Activated gamma-delta T cell treated with Interleukin-2 at 50 U/mL for 16 hours (primary cell): ENCODE data around the gene DAP.
"Not testable (repeated sequence)": the region's sequence is repeated elsewhere in the genome, so short reads cannot be mapped to it uniquely, and the experiment has no call there.

Source experiments
- DNase-seq: peaks from one replicate; pipeline ENCODE4 v3.0.0-alpha.2; 2020

The DAP gene

GRCh38 chr5:10761185-10761932 is at the start of gene DAP:
Gene DAP, minus strand, starts transcription at chr5:10761234. Its CDS starts 166 bp downstream, at chr5:10761068.
- peak; percentile 87 for DNase-seq

GRCh38 chr5:10808347-10809226 is 47.6 kb upstream of the DAP start:
- no peak for DNase-seq

- no peak for DNase-seq
Measured at GRCh38 chr5:10801931-10802666, 41.1 kb upstream of the DAP start.

GRCh38 chr5:10800852-10801251 is 39.8 kb upstream of the DAP start:
- no peak for DNase-seq

- DNase-seq = no peak
Measured at GRCh38 chr5:10797261-10797660, 36.2 kb upstream of the DAP start.

GRCh38 chr5:10793785-10794184 is 32.8 kb upstream of the DAP start:
- DNase-seq = no peak

GRCh38 chr5:10792336-10792735 is 31.3 kb upstream of the DAP start:
- DNase-seq = no peak

GRCh38 chr5:10789726-10790125 is 28.7 kb upstream of the DAP start:
- no peak for DNase-seq

GRCh38 chr5:10789021-10789420 is 28.0 kb upstream of the DAP start:
- no peak for DNase-seq

- DNase-seq = no peak
Measured at GRCh38 chr5:10788358-10788757, 27.3 kb upstream of the DAP start.

GRCh38 chr5:10786835-10787234 is 25.8 kb upstream of the DAP start:
- DNase-seq = no peak

- DNase-seq = not testable (repeated sequence)
Measured at GRCh38 chr5:10780208-10780607, 19.2 kb upstream of the DAP start.

GRCh38 chr5:10779592-10779991 is 18.6 kb upstream of the DAP start:
- no peak for DNase-seq

GRCh38 chr5:10778179-10778910 is 17.3 kb upstream of the DAP start:
- no peak for DNase-seq

GRCh38 chr5:10775646-10776045 is 14.6 kb upstream of the DAP start:
- DNase-seq = no peak

- no peak for DNase-seq
Measured at GRCh38 chr5:10772901-10773585, 12.0 kb upstream of the DAP start.

- no peak for DNase-seq
Measured at GRCh38 chr5:10768328-10768899, 7.4 kb upstream of the DAP start.

GRCh38 chr5:10762776-10763500 is 1.9 kb upstream of the DAP start:
- DNase-seq = no peak

- DNase-seq = no peak
Measured at GRCh38 chr5:10761933-10762775, 1.1 kb upstream of the DAP start.

- DNase-seq = no peak
Measured at GRCh38 chr5:10760921-10761184, 181 bp downstream of the DAP start.
